Activated T-cell treated with anti-CD3 and anti-CD28 coated beads, Interleukin-2, amount 50 U/mL, for 72 hours (primary cell): ENCODE measurements around the gene PDE10A. TPM values are rescaled to one million over a fixed set of nuclear protein-coding genes. Genes with fewer than 3 reads are reported as not detected.

Source experiments
- ATAC-seq, 2 donors: fragments of 150-1000 bp; cut with Tn5 transposase; replicated peaks in 1 of 2; 2 replicates each; pipeline ENCODE4 v1.10.0; 2021; ENCODE audit warnings: moderate library complexity in 2 of 2, mild to moderate bottlenecking in 1 of 2
- DNase-seq, 2 donors: peaks; one replicate each; pipeline ENCODE4 v3.0.0; 2021 to 2022; ENCODE audit warnings: mixed read lengths in 1 of 2
- H3K27ac Mint-ChIP-seq: one replicate; pipeline ENCODE4 v1.8.0; 2022; ENCODE audit warnings: mild to moderate bottlenecking, moderate library complexity, mixed read lengths
- H3K27me3 Mint-ChIP-seq: one replicate; pipeline ENCODE4 v1.8.0; 2022; ENCODE audit warnings: low read depth, mixed read lengths
- H3K36me3 Mint-ChIP-seq, 2 donors: one replicate each; pipeline ENCODE4 v1.8.0; 2022; ENCODE audit warnings: mixed read lengths in 2 of 2, mild to moderate bottlenecking in 1 of 2; ENCODE audit not compliant: insufficient read depth in 2 of 2
- H3K4me1 Mint-ChIP-seq: one replicate; pipeline ENCODE4 v1.8.0; 2022; ENCODE audit warnings: low read depth, mixed read lengths
- H3K4me3 Mint-ChIP-seq, 2 donors: one replicate each; pipeline ENCODE4 v1.8.0; 2022; ENCODE audit warnings: mild to moderate bottlenecking in 2 of 2, mixed read lengths in 2 of 2, moderate library complexity in 2 of 2
- H3K9me3 Mint-ChIP-seq, 2 donors: one replicate each; pipeline ENCODE4 v1.8.0; 2022; ENCODE audit warnings: mixed read lengths in 2 of 2
- total RNA-seq, 2 donors: library from RNA; stranded (reverse); gene quantifications; one replicate each; pipeline ENCODE4 v1.2.3, GENCODE V29; 2022

PDE10A gene
- total RNA-seq, 2 donors from 2014 or later, result not detected

DNA sequence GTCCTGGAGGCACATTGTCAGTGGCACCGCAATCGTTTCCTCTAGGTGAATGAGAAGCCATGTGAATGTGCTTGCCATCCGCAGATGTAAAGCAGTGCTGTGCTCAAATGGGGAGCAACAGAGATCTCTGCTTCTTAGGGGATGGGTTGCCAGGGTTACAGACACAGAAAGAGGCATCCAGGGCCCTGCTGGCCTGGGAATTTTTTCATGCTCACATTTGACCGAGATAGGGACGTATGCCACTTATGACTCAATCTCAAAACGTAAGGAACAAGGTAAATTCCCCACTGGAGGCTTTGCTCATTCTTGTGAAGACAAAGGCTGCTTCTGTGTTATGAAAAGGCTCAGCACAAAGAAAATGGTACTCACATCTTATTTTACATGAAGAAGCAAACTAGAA lies 364.6 kb downstream of the PDE10A start:
- H3K27me3 Mint-ChIP-seq, result no peaks in the 10 kb centered on the region
- peaks cover 2 to 9% of the 10 kb centered on the region in 2 donors for H3K9me3 Mint-ChIP-seq
- H3K4me1 Mint-ChIP-seq, result no peaks in the 10 kb centered on the region
- ATAC-seq, result no peak
- H3K36me3 Mint-ChIP-seq, result peaks cover 0 to 1% of the 10 kb centered on the region in 2 donors
- H3K4me3 Mint-ChIP-seq, result no peak overlapping the region
- H3K27ac Mint-ChIP-seq, result no peak overlapping the region
- no peak for DNase-seq

DNA sequence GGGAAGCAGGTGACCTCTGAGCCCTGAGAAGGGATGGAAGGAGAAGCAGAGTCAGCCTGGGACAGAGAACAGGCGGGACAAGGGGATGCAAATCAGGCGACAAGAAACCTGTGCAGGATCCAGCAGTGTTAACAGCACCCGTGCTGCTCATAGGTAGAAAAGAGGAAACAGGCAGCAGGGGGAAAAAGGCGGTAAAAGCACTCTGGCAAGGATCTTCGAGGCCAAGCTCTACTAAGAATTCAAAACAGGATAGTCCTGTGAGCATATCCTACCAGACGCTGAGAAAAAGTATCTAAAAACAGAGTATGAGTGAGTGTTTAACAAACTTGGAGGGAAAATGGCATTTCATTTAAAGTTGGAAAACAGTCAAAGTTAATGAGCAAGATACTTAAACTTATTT lies 370.4 kb downstream of the PDE10A start:
- no peak for ATAC-seq
- H3K9me3 Mint-ChIP-seq, result peaks cover 10 to 14% of the 10 kb centered on the region in 2 donors
- H3K27ac Mint-ChIP-seq, result no peak overlapping the region
- peaks cover 0 to 2% of the 10 kb centered on the region in 2 donors for H3K36me3 Mint-ChIP-seq
- no peak overlapping the region for H3K4me3 Mint-ChIP-seq
- no peaks in the 10 kb centered on the region for H3K4me1 Mint-ChIP-seq
- no peaks in the 10 kb centered on the region for H3K27me3 Mint-ChIP-seq
- no peak for DNase-seq
